GM18499 (cell line): ENCODE measurements around the gene KPNA1.

Experiments used
- ATAC-seq: cut with Tn5 transposase; IDR thresholded peaks from one replicate; pipeline ENCODE4 v1.9.1; 2021; ENCODE audit warnings: moderate number of reproducible peaks; ENCODE audit not compliant: insufficient read depth, unreplicated experiment

KPNA1 gene

DNA sequence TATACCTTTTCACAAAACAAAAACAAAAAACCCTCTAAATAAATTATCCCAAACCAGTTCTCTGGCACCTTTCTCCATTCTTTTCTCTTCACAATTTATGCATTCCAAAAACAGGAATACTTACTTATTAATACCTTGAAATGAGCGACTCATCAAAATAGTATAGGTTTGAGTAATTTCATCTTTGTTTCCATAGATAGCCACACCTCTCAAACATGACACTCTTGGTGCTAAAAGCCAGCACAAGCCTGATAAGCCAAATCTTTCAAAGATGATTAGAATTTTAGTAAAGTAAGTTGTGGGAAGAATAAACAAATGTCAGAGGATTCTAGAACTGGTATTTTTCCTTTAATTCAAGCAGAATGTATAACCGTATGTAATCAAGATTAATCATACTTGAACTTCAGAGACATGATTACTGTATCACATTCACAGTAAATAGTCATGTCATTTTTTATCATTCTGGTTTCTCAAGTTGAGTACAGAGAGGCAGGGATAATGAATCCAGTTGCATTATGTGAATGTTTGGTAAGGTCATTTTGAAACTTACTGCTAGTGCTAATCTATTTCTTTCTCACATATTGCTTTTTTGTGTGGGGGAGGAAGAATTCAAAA, 86.8 kb downstream of the KPNA1 start:
- ATAC-seq, result no peak

DNA sequence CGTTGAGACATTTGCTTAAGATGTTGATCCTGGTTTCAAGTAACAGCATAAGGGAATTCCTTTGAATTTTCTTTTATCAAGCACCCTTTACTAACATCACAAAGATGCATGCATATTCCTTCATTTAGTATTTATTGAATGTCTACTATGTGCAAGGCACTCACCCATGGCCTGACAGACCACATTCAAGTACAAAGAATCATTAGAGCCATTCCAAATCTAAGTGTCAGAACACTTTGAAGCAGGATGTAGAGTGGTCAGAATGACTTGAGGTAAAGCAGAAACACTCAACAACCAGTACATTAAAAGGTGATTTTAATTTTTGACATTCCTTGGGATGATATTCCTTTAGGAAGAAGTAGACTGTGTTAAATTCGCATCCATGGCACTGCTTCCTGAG, 92.9 kb downstream of the KPNA1 start:
- no peak for ATAC-seq

DNA sequence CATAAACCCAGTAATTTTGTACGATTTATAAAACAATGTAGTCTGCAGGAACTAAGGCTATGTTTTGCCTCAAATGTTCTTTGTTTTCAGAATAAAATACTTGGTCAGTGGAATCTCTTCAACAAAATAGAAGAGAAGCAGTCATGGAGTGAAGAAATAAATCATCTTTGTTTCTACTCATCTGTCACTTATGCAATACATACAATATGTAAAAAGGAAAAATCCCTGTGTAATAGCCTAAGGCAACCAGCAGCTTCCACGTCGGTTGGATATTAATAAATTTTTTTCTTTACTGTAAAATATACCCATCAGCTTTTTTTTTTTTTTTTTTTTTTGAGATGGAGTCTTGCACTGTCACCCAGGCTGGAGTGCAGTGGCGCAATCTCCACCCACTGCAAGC, 93.6 kb downstream of the KPNA1 start:
- ATAC-seq, result no peak

DNA sequence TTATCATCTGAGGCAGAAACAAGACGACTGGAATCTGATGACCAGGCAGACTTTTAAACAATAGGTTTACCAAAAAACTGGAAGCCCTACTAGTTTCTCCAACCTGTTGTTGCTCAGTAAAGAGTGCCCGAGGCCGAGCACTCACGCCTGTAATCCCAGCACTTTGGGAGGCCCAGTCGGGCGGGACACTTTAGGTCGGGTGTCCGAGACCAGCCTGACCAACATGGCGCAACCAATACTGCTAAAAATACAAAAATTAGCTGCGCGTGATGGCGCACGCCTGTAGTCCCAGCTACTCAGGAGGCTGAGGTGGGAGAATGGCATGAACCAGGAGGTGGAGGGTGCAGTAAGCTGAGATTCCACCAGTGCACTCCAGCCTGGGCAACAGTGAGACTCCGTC, 97.8 kb downstream of the KPNA1 start:
- ATAC-seq, result no peak

DNA sequence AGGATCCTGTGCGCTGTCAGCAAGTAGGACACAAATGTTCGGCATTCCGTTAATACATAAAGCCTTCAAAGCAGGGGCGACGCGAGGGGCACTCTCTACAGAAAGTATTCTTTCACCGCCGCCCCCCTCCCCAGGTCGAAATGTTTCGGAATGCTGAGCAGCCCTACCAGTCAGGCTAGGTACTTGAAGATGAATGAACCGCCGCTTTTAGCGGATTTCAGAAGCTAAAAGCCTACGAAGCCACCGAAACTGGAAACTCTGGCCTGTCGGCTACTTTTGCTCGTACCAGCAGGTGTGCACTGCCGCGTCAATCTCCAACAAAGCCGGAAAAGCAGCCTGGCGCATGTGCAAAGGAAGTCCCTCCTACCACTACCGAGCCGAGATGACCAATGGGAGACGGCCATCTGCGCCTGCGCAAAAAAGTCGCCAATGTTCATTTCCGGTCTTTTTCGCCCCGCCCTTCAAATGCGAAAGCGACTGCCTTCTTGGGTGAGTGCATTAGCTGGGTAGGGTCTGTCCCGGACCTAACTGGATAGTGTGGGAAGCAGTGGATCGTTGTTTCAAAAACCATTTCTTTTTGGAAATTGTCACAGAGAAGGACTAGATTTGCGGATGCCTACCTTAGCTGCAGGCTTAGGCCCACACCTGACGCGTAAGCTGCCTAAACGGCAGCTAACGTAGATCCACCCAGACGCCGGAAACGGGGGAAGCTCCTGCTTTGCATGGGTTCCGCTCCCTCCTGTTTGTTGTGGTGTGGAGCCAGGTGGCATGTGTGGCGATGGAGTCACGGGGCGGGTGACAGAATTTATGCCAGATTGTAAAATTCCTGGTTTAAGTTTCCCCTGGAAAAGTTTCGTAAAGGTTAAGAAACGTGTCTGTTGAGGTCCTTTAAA, 98.7 kb downstream of the KPNA1 start, which contains the start of gene WDR5B:
Gene WDR5B (minus strand): TSS at position 301 of the 893 bp plus-strand sequence. CDS start 534 bp downstream, outside the sequence.
- ATAC-seq, result peak; percentile 51

DNA sequence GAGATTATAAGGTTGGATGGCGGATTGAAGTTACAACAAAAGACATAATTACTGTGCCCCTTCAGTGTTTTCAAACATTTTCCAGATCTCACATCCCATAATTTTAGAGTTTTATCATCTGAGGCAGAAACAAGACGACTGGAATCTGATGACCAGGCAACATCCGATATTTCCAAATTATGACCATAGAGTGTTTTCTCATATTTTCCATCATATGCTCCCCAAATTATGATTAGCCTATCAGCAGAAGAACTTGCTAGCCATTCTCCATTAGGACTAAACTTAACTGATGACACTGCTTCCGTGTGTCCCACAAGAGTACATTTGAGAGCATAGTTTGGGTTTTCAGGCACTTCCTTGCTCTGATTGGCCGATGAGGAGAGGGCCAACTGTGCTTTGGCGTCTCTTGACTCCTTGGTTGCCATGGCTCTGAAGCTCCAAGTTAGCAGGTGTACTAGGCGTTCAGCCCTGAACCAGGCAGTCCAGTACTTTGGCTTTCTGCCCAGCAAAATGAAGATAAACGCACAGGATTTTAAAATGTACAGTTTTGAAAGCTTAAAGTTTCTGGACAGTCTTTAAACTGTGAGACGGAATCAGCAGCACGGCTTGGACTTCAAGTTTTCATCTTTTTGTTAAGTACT, 99.5 kb downstream of the KPNA1 start:
- peak; percentile 59 for ATAC-seq

DNA sequence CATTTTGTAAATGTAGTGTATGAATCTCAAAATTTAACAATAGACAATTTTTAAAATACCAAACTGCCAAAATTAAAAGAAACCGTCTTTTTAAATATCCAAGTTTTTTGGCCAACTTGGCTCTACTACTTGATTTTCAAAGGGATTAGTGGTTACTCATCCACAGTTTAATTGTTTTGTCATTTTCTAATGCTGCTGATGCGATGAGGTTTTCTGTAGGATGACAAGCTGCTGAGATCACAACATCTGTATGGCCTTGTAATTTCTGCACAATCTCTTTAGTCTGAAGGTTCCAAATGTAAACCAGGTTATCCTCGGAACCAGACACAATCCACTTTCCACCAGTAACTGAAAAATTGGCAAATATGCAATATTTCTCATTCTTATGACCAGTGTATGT, 100.3 kb downstream of the KPNA1 start:
- ATAC-seq, result no peak

DNA sequence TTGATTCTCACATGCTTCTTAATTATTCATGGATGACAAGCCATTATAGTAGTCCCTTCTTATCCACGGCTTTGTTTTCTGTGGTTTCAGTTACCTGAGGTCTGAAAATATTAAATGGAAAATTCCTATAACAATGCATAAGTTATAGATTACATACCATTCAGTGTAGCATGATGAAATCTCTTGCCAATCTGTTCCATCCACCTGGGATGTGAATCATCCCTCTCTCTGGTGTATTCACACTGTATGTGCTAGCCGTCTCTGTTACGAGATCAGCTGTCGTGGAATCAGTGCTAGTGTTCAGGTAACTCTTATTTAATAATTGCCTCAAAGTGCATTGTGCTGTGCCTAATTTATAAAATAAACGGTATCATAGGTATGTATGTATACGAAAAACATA, 104.1 kb downstream of the KPNA1 start:
- ATAC-seq, result no peak

DNA sequence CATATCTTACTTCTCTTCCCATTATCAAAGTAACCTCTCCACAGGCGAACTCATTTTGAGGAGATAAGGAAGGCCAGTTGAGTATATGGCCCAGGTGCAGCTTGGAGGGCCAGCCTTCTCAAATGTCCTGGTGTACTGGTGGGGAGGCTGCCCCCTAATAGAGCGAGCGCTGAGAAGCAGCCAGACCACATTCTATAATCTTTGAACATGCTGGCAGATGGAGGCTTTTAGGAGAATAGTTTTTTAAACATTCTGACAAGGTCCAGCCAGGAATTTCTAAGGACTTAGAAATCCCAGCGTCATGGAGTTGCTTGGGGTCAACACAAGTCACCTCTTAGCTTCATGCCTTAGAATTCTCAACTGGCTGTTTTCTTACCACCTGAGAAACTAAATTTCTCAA, 104.6 kb downstream of the KPNA1 start:
- ATAC-seq, result no peak

DNA sequence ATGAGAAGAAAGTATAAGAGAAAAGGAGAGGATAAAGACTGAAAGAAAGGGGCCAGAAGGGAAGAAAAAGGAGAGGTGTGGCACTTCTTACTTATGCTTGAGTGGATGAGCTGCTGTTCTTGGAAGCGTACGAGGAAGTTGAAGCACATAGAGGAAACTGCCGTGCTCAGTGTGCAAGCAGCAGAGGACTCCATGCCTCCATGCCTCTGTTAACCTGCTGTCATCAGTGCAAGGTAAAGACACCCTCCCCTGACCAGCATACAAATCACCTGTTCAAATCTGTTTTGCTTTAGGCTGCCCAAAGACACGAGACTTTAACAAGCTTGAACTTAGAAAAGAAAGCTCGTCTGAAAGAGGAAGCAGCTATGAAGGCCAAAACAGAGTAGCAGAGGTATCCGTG, 105.3 kb downstream of the KPNA1 start:
- ATAC-seq, result no peak

DNA sequence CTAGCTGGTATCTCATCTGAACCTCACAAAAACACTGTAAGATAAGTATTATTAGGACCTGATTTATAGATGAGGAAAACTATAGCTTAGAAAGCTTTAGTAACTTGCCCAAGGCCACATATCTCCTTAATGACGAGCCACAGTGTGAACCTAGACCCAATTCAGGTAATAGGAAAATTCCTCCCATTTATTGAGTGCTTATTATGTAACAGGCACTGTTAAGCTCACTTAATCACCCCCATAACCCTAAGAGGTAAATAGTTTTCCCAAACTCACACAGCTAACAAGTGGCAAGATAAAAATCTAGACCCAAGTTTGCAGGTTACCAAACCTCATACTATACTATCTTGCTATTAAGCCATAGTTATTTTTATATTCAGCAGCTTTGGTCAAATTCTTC, 106.8 kb downstream of the KPNA1 start:
- no peak for ATAC-seq

DNA sequence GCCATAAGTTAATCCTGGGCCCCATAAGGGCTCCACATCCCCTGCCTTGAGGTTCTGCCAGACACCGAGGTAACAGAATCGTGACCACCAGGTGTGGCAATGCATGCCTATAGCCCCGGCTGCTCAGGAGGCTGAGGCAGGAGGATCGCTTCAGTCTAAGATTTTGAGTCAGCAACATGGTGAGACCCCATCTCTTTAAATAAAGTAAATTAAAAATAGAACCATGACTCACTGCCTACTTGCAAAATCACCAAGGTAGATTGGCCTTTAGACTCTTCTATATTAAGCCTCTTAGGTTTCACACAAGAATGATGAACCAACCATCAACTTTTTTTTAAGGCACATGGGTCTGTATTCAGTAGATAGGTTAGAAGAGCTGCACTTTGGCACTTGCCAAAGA, 108.5 kb downstream of the KPNA1 start:
- ATAC-seq, result no peak

DNA sequence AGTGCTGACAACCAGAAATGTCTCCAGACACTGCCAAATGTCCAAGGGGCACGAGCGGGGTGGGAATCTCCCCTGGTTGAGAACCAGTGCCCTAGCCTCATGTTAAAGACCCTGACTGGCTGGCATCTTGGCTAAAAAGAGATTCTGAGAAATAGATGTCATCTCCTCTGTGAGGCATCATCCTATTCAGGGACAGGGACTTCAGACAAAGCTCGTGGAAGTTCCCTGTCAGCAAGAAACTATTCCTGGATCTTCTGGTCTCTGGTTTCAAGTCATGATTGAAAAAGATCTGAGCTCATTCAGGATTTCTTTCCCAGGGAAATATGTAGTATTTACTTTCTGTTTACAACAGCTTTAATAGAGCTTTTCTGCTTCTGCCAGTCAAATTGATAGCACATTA, 109.7 kb downstream of the KPNA1 start:
- no peak for ATAC-seq

DNA sequence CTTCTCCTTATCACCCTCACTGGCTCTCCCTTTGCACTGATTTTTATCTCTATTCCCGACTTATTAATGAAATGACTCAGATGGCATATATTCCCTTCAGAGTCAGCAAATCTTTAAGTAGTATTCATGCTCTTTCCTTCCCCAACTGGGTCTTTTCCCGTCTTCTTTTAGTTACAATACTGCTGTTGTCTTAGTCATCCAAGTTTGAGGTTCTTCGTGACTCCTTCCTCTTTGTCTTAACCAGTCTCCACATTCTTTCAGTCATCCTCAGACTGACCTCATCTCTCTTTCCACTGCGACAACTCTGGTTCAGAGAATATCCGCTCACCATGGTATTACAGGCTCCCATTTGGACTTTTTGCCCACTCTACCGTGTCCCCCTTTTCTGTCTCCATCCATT, 111.2 kb downstream of the KPNA1 start:
- no peak for ATAC-seq

DNA sequence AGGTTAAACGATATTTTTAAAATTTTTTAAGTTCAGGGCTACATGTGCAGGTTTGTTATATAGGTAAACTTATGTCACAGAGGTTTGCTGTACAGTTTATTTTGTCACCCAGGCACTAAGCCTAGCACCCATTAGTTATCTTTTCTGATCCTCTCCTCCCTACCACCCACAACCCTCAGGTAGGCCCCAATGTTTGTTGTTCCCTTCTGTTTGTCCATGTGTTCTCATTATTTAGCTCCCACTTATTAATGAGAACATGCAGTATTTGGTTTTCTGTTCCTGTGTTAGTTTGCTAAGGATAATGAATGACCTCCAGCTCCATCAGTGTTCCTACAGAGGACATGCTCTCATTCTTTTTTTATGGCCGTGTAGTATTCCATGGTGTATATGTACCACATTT, 115.8 kb downstream of the KPNA1 start:
- ATAC-seq, result no peak

DNA sequence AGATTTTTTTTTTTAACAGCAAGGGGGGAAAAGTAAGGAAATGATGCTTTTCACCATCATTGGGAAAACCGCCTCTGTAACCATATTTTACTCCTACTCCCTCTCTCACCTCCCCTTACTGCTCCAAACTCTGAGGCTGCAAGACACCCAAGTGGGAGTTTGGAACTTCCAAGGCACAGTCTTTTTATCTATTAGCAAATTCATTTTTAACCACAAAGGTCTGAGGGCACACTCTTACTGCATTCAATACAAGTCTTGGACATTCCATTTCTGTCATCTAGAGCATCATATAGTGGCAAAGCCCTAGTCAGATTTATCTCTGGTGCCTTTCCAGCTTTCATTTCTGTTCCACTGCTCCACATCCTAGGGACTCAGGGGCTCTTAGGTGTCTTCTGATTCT, 117.5 kb downstream of the KPNA1 start:
- no peak for ATAC-seq

DNA sequence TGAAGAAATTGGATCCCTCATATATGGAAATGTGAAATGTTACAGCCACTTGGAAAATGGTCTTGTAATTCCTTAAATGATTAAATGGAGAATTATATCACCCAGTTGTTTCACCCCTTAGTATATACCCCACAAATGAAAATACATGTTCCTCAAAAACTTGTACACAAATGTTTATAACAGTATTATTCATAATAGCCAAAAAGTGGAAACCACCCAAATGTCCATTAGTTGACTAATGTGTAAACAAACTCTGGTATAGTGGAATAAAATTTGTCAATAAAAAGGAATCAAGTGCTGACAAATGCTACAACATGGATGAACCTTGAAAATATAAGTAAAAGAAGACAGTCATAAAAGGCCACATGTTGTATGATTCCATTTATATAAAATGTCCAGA, 118.2 kb downstream of the KPNA1 start:
- ATAC-seq, result no peak

DNA sequence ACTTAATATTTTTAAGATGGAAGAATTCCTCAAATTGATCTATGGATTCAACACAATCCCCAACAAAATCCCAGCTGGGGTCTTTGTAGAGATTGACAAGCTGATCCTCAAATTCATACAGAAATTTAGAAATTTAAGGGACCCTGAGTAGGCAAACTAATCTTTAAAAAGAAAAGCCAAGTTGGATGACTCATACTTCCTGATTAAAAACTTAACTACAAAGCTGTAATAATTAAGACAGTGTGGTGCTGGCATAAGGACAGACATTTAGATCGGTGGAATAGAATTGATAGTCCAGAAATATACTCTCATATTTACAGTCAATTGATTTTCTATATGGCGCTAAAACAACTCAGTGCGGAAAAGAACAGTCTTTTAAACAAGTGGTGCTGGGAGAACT, 119.2 kb downstream of the KPNA1 start:
- ATAC-seq, result no peak

DNA sequence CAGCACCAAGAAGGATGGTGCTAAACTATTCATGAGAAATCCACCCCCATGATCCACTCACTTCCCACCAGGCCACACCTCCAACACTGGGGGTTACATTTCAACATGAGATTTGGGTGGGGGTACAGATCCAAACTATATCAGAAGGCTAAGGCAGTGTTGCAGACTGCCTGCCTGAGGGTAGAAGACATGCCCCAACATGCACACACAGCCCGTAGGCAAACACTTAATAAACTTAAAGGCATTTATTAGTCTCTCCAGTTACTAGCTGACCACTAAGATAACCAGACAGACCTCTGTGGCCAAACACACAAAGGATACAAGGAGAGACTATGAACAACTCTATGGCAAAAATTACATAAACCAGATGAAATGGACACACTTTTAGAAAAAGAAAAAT, 120.6 kb downstream of the KPNA1 start:
- ATAC-seq, result no peak

DNA sequence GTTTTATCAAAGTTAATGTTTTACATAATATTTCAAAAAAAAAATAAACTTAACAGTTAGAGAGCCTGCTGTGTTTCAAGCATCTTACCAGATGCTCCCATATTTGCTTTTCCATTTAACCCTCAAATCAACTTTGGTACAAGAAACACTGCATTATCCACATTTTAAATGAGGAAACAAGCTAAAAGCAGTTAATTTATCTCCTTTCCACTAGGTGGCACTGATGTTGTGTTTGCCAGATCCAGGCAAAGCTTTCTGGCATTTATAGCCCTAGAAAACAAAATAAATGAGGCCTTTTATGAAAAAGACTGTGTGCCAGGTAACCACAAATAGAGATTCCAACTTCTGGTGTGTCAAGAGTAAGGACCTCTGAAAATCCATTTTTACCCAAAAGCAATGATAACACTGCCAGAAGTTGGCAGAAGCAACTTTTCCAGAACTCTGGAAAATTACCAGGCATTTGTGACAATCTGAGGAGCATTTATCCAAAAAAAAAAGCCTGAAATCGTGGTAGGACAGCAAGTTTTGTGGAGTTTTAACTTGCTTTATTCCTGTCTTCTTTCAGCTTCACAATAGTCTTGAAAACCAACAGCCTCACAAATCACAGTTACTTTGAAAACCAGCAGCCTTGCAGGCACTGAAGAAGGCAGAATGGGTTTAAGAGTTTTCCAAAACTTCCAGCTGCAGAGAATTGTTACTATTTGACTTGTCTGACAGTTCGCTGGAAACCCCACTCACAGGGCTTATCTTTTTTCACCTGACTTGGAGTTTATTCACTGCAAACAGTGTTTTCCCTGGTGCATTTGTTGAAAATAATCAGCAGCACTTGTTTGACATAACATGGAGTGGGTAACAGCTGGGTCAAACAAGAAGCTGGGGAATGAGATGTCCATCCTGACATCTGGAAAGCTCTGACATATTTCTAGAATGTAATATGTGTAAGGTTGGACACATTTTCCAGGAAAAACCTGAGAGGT, 121.6 kb downstream of the KPNA1 start:
- ATAC-seq, result no peak
